Thoracic aorta (tissue), 2 donors: ENCODE data around the gene TBC1D9. TPM values are rescaled to one million over a fixed set of nuclear protein-coding genes. Genes with fewer than 3 reads are reported as not detected.
"Not testable (repeated sequence)": the region's sequence is repeated elsewhere in the genome, so short reads cannot be mapped to it uniquely, and the experiment has no call there.

Experiments
- ATAC-seq: fragments of 150-250 bp; one replicate; pipeline ENCODE4 v1.8.0; 2017; ENCODE audit warnings: low read depth; ENCODE audit not compliant: insufficient number of reproducible peaks, low FRiP score
- DNase-seq: peaks from one replicate; pipeline ENCODE4 v3.0.0-alpha.2; 2020; ENCODE audit warnings: low spot score
- H3K27ac ChIP-seq, 2 donors: fragments of 200-600 bp; sonication (generic); 1 replicate in 1 of 2; 2 replicates in 1 of 2; pipeline ENCODE4 v1.5.1; 2016; ENCODE audit warnings: mild to moderate bottlenecking in 2 of 2, moderate library complexity in 2 of 2
- H3K27me3 ChIP-seq: fragments of 200-600 bp; sonication (generic); replicated peaks from 2 replicates; pipeline ENCODE4 v1.6.0; 2016; ENCODE audit warnings: mild to moderate bottlenecking; ENCODE audit not compliant: insufficient read depth
- H3K36me3 ChIP-seq: fragments of 200-600 bp; sonication (generic); one replicate; pipeline ENCODE4 v1.5.1; 2016
- H3K4me1 ChIP-seq, 2 donors: fragments of 200-600 bp; sonication (generic); 1 replicate in 1 of 2; 2 replicates in 1 of 2; pipeline versions ENCODE4 v1.5.1 to v1.6.0; 2016; ENCODE audit warnings: low read depth in 2 of 2, mild to moderate bottlenecking in 1 of 2; ENCODE audit not compliant: control insufficient read depth in 1 of 2
- H3K4me3 ChIP-seq: fragments of 200-600 bp; sonication (generic); 2 replicates; pipeline ENCODE4 v1.5.1; 2016; ENCODE audit warnings: mild to moderate bottlenecking
- H3K9me3 ChIP-seq: fragments of 200-600 bp; sonication (generic); 2 replicates; pipeline ENCODE4 v1.5.1; 2016
- total RNA-seq, 2 donors: library from RNA; depleted of rRNA; stranded (reverse); fragments of >200 nt; gene quantifications; one replicate each; pipeline versions ENCODE4 v1.1.0 to v1.2.3, GENCODE V29; 2016
- TF ChIP-seq, protein P1 (sequence below): fragments of 200-600 bp; sonication (generic); IDR thresholded peaks from one replicate; pipeline ENCODE4 v1.5.1; 2019; ENCODE audit warnings: antibody characterized with exemption

The TBC1D9 gene
- total RNA-seq, 2 donors from 2014 or later = 17.5 to 21.2 TPM

DNA sequence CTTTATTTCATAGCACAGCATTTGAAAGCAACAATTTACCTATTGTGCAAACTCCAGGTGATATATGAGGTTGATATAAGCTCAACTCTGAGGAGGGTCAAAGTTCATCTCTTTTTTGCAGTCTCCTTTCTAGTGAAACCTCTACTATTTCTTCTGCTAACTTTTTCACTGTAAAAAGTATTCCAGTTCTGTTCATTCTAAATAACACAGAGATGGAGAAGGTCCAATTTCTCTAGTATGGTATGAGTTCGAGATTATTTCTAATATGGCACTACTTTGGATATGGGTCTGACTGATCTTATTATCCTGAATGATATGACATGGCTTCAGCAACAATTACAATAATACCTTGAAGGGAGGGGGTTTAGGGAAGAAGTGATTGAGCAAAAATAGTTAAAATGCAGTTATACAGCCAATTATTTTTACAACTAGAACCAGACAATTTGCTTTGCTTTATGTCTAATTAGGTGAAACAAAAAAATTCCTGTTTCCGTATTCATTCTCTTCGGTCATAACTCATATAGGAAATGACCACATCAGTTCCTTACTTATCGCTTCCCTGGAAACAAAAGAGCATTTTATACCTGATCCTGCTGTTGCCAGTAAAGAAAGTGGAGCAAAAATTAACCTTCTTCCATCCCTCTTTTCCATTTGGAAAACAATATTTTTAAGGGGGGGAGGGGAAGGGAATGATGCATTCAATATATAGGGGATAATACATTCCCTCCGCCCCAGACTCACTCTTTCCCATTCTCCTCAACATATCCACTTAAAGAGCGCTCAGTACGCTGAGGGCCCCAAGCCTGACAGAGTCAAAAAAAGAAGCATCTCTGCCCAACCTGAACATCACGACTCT is 1.0 kb downstream of the TBC1D9 start:
- ATAC-seq (no peak), DNase-seq (no peak)
- H3K36me3 ChIP-seq = no peaks in the 10 kb centered on the region
- peaks cover 0 to 8% of the 10 kb centered on the region in 2 donors for H3K4me1 ChIP-seq
- no peaks in the 10 kb centered on the region for H3K9me3 ChIP-seq
- no peaks in the 10 kb centered on the region for H3K27me3 ChIP-seq
- H3K27ac ChIP-seq = peak overlapping the region; percentile 83 to 87
- peak overlapping the region; percentile 86 for H3K4me3 ChIP-seq
- TF ChIP-seq, protein P1, sequence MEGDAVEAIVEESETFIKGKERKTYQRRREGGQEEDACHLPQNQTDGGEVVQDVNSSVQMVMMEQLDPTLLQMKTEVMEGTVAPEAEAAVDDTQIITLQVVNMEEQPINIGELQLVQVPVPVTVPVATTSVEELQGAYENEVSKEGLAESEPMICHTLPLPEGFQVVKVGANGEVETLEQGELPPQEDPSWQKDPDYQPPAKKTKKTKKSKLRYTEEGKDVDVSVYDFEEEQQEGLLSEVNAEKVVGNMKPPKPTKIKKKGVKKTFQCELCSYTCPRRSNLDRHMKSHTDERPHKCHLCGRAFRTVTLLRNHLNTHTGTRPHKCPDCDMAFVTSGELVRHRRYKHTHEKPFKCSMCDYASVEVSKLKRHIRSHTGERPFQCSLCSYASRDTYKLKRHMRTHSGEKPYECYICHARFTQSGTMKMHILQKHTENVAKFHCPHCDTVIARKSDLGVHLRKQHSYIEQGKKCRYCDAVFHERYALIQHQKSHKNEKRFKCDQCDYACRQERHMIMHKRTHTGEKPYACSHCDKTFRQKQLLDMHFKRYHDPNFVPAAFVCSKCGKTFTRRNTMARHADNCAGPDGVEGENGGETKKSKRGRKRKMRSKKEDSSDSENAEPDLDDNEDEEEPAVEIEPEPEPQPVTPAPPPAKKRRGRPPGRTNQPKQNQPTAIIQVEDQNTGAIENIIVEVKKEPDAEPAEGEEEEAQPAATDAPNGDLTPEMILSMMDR = no peak

DNA sequence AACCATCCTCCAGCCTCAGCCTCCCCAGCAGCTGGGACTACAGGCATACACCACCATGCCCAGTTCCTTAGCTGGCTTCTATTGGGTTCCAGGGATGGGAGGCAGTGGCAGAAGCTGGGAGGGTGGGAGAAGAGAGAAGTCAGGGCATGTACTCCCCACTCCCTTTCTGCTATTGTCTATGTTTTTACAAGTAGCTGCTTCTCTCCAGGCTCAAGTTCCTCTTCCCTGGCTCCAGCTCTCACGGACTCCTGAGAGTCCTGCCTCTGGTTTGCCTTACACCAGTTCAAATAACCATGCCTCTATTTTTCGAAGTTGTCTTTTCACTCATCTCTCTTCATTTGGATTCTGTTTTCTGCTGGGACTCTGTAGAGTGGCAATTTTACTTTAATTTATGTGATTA is 2.9 kb downstream of the TBC1D9 start:
- no peak for DNase-seq
- TF ChIP-seq, protein P1 = no peak
- H3K27me3 ChIP-seq = no peaks in the 10 kb centered on the region
- peaks cover 0 to 8% of the 10 kb centered on the region in 2 donors for H3K4me1 ChIP-seq
- no peak overlapping the region for H3K27ac ChIP-seq
- no peak overlapping the region for H3K4me3 ChIP-seq
- no peaks in the 10 kb centered on the region for H3K36me3 ChIP-seq
- no peak for ATAC-seq
- peaks cover 3% of the 10 kb centered on the region for H3K9me3 ChIP-seq

DNA sequence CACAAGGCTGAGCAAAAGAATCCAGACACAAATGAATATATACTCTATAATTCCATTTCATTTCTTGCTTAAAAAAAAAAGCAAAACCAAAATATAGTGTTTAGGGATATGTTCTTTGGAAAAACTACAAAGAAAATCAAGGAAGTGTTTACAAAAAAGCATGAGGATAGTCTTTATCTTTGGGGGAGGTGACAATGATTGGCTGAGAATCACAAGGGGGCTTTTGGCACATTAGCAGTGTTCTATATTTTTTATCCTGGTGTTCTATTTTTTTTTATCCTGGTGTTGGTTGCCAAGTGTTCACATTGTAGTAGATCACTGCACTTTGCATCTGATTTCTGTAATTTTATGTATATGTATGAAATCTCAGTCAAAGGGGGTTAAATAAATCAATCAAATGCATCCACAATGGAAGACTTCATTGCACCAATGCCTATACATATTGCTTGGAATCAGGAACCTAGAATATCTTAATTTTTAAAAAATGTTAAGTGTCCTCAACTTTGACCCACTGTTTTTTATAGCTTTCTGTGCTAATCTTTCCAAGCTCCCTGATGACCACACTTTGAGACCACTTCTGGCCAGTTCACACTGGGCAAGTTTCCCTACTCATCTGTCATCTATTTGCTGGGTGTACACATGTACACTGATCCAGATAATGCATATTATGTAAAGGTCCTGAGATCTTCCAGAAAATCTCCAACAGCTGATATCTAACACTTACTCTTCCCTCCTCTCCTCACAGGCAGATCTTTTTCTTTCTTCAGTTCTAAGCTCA is 3.7 kb downstream of the TBC1D9 start:
- H3K4me1 ChIP-seq = peaks cover 0 to 8% of the 10 kb centered on the region in 2 donors
- DNase-seq (no peak), ATAC-seq (no peak)
- H3K9me3 ChIP-seq = peaks cover 3% of the 10 kb centered on the region
- no peaks in the 10 kb centered on the region for H3K36me3 ChIP-seq
- TF ChIP-seq, protein P1 = no peak
- H3K27me3 ChIP-seq = no peaks in the 10 kb centered on the region
- no peak overlapping the region for H3K27ac ChIP-seq
- no peak overlapping the region for H3K4me3 ChIP-seq

DNA sequence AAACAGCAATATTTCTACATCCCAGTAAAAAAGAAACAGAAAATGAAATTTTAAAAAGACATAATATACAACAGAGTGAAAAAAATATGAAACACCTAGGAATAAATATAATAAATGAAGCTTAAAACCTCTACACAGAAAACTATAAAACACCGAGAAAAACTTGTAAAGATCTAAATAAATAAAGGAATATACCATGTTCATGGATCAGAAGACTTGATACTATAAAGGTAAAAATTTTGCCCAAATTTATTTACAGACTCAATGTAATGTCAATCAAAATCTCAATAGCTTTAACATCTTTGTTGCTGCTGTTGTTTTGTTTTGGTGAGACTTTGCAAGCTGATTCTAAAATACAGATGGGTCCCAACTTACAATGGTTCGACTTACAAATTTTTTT is 5.7 kb downstream of the TBC1D9 start:
- peaks cover 3% of the 10 kb centered on the region for H3K9me3 ChIP-seq
- ATAC-seq = no peak
- DNase-seq = no peak
- TF ChIP-seq, protein P1 = no peak
- H3K4me1 ChIP-seq = peaks cover 0 to 6% of the 10 kb centered on the region in 2 donors
- no peaks in the 10 kb centered on the region for H3K27me3 ChIP-seq
- no peak overlapping the region for H3K4me3 ChIP-seq
- no peak overlapping the region for H3K27ac ChIP-seq
- no peaks in the 10 kb centered on the region for H3K36me3 ChIP-seq

DNA sequence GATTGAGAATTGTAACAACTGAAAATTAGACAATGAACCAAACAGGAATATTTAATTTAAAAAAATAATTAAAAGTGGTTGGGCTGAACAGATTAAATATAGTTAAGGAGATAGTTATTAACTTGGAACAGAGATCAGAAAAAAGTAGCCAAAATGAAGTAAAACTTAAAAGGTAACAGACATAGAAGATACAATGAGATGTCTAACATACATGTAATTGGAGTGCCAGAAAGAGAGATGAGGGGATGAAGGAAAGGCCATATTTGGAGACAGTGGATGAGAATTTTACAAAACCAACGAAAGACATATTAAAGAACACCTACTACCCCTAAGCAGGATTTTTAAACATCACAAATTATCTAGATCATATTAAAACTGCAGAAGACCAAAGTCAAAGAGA is 8.0 kb downstream of the TBC1D9 start:
- TF ChIP-seq, protein P1 = no peak
- no peaks in the 10 kb centered on the region for H3K27me3 ChIP-seq
- no peak overlapping the region for H3K4me3 ChIP-seq
- H3K27ac ChIP-seq = no peak overlapping the region
- ATAC-seq (no peak), DNase-seq (no peak)
- H3K9me3 ChIP-seq = peaks cover 3% of the 10 kb centered on the region
- H3K36me3 ChIP-seq = no peaks in the 10 kb centered on the region
- peaks cover 0 to under 1% of the 10 kb centered on the region in 2 donors for H3K4me1 ChIP-seq

DNA sequence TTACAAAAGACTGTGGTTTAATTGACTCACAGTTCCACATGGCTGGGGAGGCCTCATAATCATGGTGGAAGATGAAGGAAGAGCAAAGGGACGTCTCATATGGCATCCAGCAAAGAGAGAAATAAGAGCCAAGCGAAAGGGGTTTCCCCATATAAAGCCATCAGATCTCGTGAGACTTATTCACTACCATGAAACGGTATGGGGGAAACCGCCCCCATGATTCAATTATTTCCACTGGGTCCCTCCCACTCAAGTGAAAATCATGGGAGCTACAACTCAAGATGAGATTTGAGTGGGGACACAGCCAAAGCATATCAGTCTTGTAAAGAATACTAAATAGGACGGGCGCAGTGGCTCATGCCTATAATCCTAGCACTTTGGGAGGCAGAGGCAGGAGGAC is 9.6 kb downstream of the TBC1D9 start:
- H3K4me1 ChIP-seq = peaks cover 0 to 12% of the 10 kb centered on the region in 2 donors
- DNase-seq, ATAC-seq, H3K9me3 ChIP-seq, H3K4me3 ChIP-seq, H3K27ac ChIP-seq, H3K36me3 ChIP-seq, H3K27me3 ChIP-seq: not testable (repeated sequence)
